ENCODE results near the gene CAPN5.

CAPN5 gene

DNA sequence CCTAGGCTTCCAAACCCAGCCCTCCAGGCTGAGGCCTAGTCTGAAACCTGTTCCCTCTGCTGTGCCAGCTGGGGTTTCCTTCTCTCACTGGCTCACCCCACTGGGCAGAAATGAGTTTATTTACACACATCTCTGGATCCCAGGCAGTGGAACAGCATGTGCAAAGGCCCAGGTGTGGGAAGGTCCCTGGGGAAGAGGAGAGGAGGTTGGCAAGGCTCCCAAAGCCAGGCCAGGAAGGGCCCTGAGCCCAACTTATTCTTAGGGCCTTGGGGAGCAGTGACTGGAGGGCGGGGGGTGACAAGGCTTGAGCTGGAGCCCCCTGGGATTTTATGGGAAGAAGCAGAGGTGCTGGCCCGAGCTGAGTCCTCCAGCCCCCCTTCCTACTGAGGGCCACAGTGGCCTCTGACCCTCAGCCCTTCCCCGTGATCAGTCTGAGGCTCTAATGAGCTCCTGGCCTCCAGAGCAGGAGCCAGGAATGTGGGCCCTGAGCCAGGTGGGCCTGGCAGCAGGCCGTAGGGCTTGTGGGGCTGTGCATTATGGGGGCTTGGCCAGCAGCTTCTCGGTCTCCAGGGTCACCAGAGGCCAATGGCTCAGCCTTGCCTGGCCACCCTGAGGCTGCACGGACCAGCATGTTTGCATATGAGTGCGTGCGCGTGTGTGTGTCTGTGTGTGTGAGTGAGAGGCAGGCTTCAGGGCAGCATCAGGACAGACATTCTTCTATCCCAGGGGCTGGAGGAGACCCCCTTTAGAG lies 64.2 kb downstream of the CAPN5 start:
- no peak for DNase-seq (ENCODE audit: low read depth, low spot score)

DNA sequence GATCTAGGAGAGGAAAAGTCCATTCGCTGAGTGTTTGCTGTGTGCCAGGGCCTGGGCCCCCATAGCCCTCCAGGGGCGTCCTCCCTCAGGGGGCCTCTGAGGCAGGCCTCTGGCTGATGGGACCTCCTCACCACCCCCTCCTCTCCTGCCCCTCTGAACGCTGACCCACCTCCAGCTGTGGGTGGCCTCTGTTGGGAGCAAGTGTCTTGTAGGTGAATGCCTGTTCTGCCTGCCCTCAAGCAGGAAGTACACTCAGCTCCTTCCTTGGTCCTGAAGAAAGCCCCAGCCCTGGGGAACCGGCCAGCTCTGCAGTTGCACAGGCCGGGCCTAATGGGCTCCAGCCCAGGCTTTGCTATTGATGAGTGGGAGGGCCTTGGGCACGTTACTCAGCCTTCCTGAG lies 64.8 kb downstream of the CAPN5 start:
- no peak for DNase-seq (ENCODE audit: low read depth, low spot score)

DNA sequence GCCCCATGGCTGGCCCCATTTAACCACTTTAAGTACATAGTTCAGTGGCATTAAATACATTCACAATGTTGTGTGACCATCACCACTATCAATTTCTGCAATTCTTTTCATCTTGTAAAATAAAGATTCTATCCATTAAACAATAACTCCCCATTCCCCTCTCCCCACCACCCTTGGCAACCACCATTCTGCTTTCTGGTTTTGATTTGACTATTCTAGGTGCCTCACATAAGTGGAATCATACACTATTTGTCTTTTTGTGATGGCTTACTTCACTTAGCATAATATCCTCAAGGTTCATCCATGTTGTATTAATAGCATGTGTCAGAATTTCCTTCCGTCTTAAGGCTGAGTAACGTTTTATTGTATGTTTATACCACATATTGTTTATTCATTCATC lies 68.3 kb downstream of the CAPN5 start:
- no peak for DNase-seq (ENCODE audit: low read depth, low spot score)

DNA sequence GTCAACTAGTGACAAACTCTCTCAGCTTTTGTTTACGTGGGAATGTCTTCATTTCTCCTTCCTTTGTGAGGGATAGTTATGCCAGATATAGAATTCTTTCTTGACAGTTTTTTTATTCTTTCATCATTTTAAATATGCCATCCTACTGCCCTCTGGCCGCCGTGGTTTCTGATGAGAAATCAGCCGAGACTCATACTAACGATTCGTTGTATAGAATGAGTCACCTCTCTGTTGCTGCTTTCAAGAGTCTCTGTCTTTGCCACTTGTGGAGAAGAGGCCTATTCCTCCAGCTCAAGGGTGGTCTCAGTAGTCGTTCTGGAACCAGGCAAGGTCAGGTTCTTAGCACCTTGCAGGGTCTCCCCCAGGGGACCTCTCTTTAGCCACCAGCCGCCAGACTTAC lies 69.3 kb downstream of the CAPN5 start:
- no peak for DNase-seq (ENCODE audit: low read depth, low spot score)

DNA sequence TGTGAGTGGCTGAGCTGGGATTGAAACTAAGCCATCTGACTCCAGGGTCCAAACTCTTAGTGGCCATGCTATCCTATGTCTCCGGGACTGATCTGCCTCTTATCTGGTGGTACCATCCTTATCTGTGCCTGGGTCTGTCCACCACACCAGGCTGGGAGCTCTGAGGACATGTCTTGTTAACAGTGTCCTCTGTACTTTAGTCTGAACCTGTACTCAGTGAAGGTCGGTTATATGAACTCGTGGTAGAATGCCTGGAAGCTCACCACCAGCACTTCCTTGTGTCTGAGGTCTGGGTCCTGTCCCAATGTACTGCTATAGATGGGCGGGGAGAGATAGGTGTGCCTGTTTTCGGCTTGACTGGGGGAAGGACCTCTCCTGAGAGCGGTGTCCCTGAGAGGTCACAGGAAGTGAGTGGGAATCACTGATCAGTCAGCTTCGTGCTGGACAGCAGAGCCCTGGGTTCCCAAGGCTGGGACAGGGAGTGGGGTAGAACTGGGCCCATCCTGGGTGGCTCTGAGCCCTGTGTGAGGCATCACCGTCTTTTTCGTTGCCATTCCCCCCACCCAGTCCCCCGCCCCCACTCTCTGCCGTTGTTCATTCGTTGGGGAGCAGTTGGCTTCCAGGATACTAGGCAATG lies 70.1 kb downstream of the CAPN5 start:
- DNase-seq (ENCODE audit: low read depth, low spot score) = no peak

DNA sequence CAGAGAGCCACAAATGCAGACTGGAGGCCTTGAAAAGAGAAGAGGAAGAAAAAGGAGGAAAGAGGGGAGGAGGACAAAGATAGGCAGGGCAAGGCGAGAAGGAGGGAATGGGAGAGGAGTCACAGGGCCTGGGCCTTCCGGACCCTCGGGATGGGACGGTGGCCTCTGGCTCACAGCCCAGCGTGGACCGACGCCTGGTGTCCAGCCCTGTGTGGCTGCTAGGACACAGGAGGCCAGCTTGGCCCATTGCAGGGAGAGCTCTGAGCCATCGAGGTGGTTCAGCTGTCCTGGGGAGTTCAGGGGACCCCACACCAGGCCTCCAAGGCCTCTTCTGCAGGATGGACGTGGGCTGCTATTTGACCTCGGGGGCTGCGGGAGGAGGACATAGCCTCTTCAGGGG lies 70.7 kb downstream of the CAPN5 start:
- DNase-seq (ENCODE audit: low read depth, low spot score) = no peak

DNA sequence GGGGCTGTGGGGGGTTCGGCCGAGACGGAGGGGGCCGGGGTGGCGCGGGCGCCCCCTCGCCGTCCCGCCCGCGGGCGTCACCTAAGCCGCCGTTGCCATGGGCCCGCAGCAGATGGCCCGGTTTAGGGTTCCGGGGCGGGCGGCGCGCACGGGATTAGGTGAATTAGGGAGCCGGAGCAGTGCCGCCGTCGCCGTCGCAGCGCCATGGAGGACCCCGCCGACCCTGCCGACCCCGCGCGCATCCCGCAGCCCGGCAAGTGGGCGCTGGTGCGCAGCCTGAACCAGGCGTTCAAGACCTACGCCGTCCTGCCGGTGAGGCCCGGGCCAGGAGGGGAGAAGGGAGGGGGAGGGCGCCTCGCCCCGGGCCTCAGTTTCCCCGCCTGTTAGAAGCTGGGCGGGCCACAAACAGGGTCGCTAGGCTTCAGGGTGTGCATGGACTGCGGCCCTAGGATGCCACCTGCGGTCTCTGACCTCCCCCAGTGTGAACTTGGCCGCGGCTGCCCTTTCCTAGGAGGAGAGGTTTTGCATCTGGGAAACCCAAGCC lies 71.4 kb downstream of the CAPN5 start:
- DNase-seq (ENCODE audit: low read depth, low spot score) = no peak

DNA sequence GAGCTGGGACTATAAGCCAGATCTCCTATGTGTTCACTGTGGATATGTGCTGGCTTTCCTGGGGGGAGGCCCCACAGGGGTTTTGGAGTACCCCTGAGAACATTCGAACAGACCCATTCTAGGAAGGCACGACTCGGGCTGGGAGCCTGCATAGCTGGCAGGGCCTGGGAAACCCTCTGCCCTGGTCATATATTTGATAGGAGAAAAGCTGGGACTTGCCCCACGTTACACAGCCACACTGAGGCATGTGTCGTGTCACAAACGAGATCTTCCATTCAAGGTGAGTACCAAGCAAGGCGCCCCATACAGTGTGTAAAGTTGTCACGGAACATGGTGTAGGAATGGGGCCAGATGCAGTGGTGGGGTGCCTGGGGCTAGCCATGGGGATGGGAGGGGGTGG lies 72.4 kb downstream of the CAPN5 start:
- no peak for DNase-seq (ENCODE audit: low read depth, low spot score)

DNA sequence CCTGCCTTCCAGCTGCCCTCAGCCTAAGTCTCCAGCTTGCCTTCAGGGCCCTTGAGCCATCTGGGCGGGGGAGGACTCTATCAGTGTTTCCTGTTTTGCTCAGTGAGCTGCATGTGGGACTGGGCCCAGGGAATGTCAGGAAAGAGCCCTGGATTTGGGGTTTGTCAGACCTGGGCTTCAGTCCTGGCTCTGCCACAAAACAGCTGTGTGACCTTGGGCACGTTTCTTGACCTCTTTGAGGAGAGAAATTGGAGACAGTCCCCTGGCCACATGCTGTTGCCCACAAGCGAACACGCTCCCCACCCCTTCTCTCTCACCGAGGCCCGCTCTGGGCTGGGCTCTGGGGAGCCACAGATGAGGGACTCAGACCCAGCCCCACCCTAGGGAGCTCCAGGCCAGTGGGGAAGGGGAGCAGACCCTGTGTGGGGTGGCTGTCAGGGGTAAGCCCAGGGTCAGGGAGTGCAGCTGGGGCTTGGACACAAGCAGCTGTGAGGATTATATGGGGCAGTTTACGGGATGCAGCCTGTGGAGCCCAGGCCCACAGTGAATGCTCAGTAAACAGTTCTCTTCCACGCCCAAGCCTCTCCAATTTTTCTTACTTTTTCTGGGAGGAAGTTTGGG lies 73.6 kb downstream of the CAPN5 start:
- no peak for DNase-seq (ENCODE audit: low read depth, low spot score)

DNA sequence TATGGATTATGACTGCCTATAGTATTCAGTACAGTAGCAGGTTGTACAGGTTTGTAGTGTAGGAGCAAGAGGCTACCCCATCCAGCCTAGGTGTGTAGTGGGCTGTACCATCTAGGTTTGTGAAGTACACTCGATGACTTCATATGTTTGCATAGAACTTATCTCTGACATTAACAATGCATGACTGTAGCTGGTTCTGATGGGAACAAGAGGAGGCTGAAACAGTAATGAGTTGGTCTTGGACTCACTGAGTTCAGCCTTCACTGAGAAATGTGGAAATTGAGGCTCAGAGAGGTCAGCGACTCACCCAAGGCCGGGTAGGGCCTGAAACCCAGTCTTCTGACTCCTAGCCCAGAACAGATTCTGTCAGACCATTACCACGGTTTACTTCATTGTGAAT lies 74.3 kb downstream of the CAPN5 start:
- DNase-seq (ENCODE audit: low read depth, low spot score) = no peak

DNA sequence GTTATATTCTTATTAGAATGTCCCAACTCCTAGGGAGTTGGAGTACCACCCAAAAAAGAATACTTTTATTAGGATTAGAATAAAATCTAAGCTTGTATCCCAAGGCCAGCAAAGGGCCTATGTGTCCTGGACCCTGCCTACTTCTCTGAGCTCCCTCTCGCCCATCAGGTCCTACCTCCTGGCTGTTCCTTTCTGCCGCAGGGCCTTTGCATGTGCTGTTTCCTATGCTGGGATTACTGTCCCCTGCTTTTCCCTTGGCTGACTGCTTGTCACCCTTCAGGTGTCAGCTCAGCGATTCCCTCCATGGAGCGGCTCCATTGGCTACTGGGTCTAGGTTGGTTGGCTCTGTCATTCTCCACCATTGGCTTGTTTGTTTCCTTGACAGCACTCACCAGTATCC lies 74.7 kb downstream of the CAPN5 start:
- DNase-seq (ENCODE audit: low read depth, low spot score) = no peak

DNA sequence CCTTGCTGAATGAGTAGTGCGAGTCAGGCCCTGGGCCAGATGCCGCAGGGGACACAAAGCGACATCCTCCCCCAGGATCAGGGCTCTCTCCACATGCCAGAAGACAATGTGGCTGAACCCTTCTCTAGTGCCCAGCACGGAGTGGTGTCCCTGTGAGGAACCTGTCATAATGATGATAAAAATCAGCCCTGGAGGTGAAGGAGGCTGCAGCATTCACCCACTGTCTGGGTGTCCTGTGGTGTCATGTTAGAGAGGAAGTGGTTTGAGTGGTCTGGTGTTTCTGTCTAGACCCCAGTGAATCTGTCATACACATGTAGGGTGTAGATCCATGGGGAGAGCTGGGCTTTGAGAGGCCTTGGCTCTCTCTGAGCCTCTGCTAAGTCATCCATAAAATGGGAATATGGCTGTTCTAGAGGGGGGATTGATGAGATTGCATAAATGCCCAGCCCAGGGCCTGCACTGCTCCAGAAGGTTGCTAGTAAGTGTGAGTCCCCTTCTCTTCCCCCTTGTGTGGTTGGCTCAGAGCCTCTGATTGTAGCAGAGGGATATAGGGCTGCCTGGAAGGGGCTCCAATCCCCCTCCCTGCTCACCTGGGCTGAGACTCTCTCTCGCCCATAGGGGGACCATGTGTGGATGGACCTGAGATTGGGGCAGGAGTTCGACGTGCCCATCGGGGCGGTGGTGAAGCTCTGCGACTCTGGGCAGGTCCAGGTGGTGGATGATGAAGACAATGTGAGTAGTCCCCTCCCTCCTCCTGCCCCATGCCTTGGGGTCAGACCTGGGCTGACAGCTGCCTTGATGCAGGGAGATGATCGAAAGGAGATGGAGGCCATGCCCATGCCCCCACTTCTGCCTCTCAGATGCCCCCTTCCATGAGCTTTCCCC lies 75.6 kb downstream of the CAPN5 start:
- no peak for DNase-seq (ENCODE audit: low read depth, low spot score)

DNA sequence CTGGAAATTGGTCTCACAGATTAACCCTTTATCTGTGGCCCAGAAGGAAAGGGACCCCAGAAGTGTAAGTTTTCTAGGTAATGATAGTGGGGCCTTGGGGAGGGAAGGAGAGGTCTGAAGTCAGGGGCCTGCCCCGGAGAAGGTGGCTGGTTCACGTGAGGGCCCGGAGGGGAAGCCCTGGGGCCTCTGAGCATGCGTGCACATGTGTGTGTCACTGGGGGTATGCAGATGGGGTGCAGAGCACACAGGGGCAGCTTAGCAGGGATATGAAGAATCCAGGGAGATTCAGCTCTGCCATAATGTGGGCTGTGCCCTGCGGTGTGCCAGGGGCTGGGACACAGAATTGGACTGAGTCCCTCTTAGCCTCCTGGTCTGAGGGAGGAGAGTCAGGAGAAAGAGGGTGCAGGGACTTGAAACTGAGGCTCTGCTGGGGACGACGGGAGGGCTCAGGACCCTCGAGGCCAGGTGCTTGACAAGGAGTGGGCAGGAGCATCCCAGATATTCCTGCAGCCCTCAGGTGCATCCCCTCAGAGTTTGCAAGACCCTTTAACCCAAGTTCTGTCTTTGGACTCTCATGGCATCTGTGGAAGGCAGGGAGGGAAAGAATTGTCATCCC lies 76.7 kb downstream of the CAPN5 start:
- DNase-seq (ENCODE audit: low read depth, low spot score) = no peak

DNA sequence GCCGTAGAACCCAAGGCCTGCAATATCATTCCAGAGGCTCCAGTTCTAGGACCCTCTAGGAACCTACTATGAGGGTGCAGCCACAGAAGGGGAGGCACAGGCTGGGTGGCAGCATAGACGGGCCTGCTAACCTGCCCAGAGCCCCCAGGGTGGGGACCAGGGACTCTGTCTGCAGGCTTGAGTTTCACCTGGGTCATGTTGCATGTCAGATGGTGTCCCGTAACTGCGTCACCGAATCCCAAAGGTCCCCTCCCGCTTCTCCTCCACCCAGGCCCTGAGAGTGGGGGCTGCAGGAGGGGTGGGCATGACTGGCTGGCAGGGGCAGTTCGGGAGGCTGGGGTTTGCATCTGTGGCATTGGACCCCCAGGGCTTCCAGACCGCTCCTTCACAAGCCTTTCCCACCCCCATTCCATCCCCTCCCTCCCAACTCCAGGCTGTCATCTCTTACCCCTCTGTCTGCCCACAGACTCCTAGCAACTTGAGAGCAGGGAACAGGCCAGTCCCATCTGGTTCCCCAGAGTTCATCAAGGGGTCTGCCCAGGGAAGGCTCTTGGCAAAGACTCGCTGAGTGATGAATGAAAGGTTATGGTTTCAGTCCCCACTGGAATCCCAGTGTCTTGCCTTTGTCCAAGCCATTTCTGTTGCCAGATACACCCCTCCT lies 77.6 kb downstream of the CAPN5 start:
- no peak for DNase-seq (ENCODE audit: low read depth, low spot score)

DNA sequence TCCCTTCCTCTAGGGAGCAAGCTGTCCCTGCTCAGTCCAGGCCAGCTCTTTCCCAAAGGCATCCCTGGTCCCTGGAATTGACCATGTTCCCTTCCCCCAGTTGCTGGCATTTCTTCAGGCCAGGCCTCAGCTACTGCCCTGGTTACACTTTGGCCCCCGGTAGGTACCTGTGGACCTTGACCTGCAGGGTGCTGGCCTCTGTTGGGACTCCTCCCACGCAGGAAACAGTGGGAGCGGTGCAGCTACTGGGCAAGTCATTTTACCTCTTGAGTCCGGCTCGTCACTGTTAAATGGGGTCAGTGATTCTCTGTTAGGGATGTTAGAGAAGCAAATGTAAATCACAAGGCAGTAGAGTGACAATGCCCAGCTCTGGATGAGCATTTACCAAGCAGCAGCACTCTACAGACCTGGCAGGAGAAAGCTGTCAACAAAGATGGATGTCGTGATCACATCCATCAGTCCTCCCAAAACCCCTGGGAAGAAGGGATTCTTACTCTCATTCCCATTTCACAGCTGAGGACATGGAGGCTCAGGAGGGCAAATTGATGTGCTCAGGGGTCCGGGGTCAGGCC lies 78.2 kb downstream of the CAPN5 start:
- no peak for DNase-seq (ENCODE audit: low read depth, low spot score)

DNA sequence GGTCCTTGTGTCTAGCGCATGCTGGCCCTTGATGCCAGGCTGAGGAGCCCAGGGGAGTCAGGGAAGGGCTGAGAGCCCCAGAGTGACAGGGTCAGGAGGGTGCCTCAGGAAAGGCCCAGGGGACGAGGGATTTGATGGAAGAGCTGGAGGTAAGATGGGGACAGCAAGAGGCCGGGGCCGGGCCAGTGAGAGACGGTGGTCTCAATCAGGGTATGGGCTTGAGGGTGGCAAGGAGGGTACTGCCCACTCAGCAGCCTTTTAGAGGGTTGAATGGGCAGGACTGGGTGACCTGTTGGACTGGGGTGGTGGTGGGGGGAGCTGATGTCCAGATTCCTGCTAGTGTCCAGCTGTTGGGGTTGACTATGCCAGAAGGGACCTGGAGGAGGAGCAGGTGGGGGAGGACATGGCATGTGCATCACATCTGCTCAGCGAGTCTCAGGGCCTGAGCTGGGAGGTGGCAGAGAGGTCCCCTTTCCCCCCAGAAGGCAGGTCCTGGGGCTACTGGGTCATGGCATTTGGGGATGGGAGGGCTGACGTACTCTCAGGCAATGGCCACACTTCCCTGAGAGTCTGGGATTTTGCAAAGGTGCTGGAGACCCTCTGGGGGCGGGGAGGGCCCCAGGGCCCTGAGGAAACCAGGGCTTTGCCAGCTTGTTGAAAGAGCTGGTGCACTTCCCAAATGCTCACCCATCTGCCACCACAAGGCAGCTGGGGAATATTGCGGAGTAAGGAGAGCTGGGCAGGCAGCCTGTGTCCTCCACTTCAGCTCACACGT lies 79.7 kb downstream of the CAPN5 start:
- no peak for DNase-seq (ENCODE audit: low read depth, low spot score)

DNA sequence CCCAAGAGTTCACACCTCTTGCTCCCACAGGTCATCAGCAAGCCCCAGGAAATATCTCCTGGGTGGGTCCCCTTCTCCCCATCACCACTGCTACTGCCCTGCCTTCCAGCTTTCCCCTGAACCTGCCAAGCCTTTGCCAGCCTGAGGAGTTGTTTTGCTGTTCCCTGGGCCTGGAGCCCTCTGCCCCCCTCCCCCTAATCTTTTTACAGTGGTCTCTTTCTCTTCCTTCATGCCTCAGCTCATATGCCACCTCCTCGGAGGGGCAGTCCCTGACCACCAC lies 80.2 kb downstream of the CAPN5 start:
- no peak for DNase-seq (ENCODE audit: low read depth, low spot score)

DNA sequence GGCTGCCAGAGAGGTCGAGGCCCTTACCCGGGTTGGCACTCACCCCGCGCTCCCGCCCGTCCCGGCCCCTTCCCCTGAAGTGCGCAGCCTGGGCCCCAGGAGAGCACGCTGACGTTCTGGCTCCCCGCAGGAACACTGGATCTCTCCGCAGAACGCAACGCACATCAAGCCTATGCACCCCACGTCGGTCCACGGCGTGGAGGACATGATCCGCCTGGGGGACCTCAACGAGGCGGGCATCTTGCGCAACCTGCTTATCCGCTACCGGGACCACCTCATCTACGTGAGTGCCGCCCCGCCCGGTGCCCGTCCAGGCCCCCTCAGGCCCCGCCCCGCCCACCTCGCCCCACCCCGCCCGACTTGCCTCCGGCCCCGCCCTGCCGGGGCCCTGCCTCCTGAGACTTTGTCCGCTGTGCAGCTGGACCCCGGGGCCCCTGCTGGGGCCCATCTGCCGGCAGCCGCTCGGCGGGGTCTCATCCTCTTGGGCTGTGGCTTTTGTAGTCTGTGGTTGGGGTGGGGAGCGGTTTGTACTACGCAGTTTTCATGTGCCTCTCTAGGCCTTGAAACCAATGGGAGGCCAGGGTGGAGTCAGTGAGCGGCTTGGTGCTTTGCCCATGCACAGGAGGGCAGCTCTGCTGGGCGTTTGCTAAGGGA lies 81.0 kb downstream of the CAPN5 start:
- peak; percentile 30 for DNase-seq (ENCODE audit: low read depth, low spot score)

DNA sequence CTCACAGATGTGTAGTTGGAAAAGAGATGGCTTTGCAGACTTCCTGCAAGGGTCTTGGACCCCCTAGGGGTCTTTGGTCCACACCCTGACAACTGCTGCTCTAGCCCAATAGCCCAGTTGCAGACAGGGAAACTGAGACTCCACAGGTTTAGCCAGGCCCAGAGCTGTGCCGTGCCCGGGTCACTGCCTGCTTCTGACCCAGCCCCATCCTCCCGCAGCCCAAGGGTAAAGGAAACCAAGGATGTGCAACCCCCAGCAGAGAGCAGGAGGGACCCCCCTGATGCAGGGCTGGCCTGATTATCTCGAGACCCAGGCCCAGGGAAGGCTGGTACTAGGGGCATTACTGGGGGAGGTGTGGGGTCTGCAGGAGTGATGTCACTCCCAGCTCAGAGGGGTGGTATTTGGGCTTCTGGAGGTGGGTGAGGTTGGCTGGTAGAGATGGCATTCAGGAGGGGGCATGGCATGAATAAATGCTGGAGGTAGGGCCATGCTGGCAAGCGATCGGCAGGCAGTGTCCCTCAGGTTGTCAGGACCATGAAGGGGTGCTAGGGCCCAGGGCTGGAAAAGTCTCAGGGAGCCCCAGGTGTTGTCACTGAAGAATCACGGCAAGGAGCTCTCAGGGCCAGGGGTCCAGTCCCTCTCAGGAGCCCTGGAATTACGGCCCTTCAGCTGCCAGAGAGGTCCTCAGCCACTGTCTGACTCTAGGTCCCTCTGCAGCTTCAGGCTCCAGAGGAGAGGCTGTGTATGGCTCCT lies 82.4 kb downstream of the CAPN5 start:
- no peak for DNase-seq (ENCODE audit: low read depth, low spot score)

All from brain pericyte (primary cell).